Fibroblast of skin of right quadriceps (primary cell): ENCODE measurements around the gene ZNF652.

ENCODE experiments used
- DNase-seq: peaks from one replicate; pipeline ENCODE4 v3.0.0-alpha.2; 2013

Gene ZNF652

GRCh38 chr17:49361902-49362722 is at the start of gene ZNF652:
TSS of gene ZNF652 (minus strand) at chr17:49362250. CDS start at chr17:49317725, 44,525 bp downstream.
- peak; percentile 87 for DNase-seq

GRCh38 chr17:49409066-49409465 is 47.0 kb upstream of the ZNF652 start:
- no peak for DNase-seq

- DNase-seq, result peak; percentile 53
Measured at GRCh38 chr17:49407981-49408501, 46.0 kb upstream of the ZNF652 start.

GRCh38 chr17:49407086-49407485 is 45.0 kb upstream of the ZNF652 start:
- no peak for DNase-seq

GRCh38 chr17:49406421-49407061 is 44.5 kb upstream of the ZNF652 start:
- DNase-seq, result no peak

GRCh38 chr17:49404906-49405305 is 42.9 kb upstream of the ZNF652 start:
- no peak for DNase-seq

- DNase-seq, result no peak
Measured at GRCh38 chr17:49404361-49404760, 42.3 kb upstream of the ZNF652 start.

- no peak for DNase-seq
Measured at GRCh38 chr17:49403514-49404289, 41.7 kb upstream of the ZNF652 start.

GRCh38 chr17:49402706-49403105 is 40.7 kb upstream of the ZNF652 start:
- DNase-seq, result no peak

- DNase-seq, result no peak
Measured at GRCh38 chr17:49401971-49402611, 40.0 kb upstream of the ZNF652 start.

GRCh38 chr17:49399995-49400394 is 37.9 kb upstream of the ZNF652 start:
- no peak for DNase-seq

GRCh38 chr17:49397586-49397985 is 35.5 kb upstream of the ZNF652 start:
- DNase-seq, result no peak

GRCh38 chr17:49393491-49394255 is 31.6 kb upstream of the ZNF652 start:
- no peak for DNase-seq

- no peak for DNase-seq
Measured at GRCh38 chr17:49390548-49391324, 28.7 kb upstream of the ZNF652 start.

- peak; percentile 37 for DNase-seq
Measured at GRCh38 chr17:49389514-49390347, 27.7 kb upstream of the ZNF652 start.

- no peak for DNase-seq
Measured at GRCh38 chr17:49388692-49389513, 26.9 kb upstream of the ZNF652 start.

- no peak for DNase-seq
Measured at GRCh38 chr17:49388290-49388640, 26.2 kb upstream of the ZNF652 start.

GRCh38 chr17:49387498-49388289 is 25.6 kb upstream of the ZNF652 start:
- DNase-seq, result no peak

GRCh38 chr17:49386373-49386772 is 24.3 kb upstream of the ZNF652 start:
- DNase-seq, result no peak
